CD1c-positive myeloid dendritic cell (primary cell): Measurements from ENCODE around the gene COL17A1.
A peak's percentile ranks its signal among the peaks of the same experiment; 100 is the strongest.

Experiments used
- DNase-seq: peaks from one replicate; pipeline ENCODE4 v3.0.0-alpha.2; 2016; ENCODE audit errors: extremely low spot score

The COL17A1 gene

GRCh38 chr10:104098358-104098925, 12.8 kb upstream of the COL17A1 start:
- no peak for DNase-seq

- DNase-seq, result no peak
Observed at GRCh38 chr10:104096692-104097091, 11.0 kb upstream of the COL17A1 start.

GRCh38 chr10:104092749-104093148, 7.1 kb upstream of the COL17A1 start:
- no peak for DNase-seq

GRCh38 chr10:104090611-104091010, 4.9 kb upstream of the COL17A1 start:
- no peak for DNase-seq

GRCh38 chr10:104089621-104090020, 3.9 kb upstream of the COL17A1 start:
- DNase-seq, result no peak

GRCh38 chr10:104088239-104088638, 2.6 kb upstream of the COL17A1 start:
- DNase-seq, result no peak

GRCh38 chr10:104084482-104085142, 1.1 kb downstream of the COL17A1 start:
- DNase-seq, result no peak

GRCh38 chr10:104081998-104082397, 3.7 kb downstream of the COL17A1 start:
- DNase-seq, result no peak

- DNase-seq, result peak; percentile 9
Observed at GRCh38 chr10:104080762-104081161, 4.9 kb downstream of the COL17A1 start.

GRCh38 chr10:104077663-104078151, 8.0 kb downstream of the COL17A1 start:
- no peak for DNase-seq

GRCh38 chr10:104077247-104077646, 8.4 kb downstream of the COL17A1 start:
- DNase-seq, result no peak

- no peak for DNase-seq
Observed at GRCh38 chr10:104076743-104077160, 8.9 kb downstream of the COL17A1 start.

GRCh38 chr10:104074505-104074904, 11.2 kb downstream of the COL17A1 start:
- no peak for DNase-seq

- no peak for DNase-seq
Observed at GRCh38 chr10:104072786-104073185, 12.9 kb downstream of the COL17A1 start.

- DNase-seq, result no peak
Observed at GRCh38 chr10:104069613-104070012, 16.1 kb downstream of the COL17A1 start.

- no peak for DNase-seq
Observed at GRCh38 chr10:104067525-104067924, 18.2 kb downstream of the COL17A1 start.

GRCh38 chr10:104066945-104067344, 18.7 kb downstream of the COL17A1 start:
- DNase-seq, result no peak

GRCh38 chr10:104065748-104066147, 19.9 kb downstream of the COL17A1 start:
- DNase-seq, result no peak

GRCh38 chr10:104061196-104061595, 24.5 kb downstream of the COL17A1 start:
- no peak for DNase-seq

- DNase-seq, result no peak
Observed at GRCh38 chr10:104059364-104059763, 26.3 kb downstream of the COL17A1 start.

- DNase-seq, result no peak
Observed at GRCh38 chr10:104057717-104058116, 28.0 kb downstream of the COL17A1 start.

- no peak for DNase-seq
Observed at GRCh38 chr10:104056619-104057273, 28.9 kb downstream of the COL17A1 start.

- no peak for DNase-seq
Observed at GRCh38 chr10:104054430-104054829, 31.2 kb downstream of the COL17A1 start.
